Breast epithelium (tissue), 3 donors: ENCODE measurements around the gene SRGAP2C.
"Not testable (repeated sequence)": the region's sequence is repeated elsewhere in the genome, so short reads cannot be mapped to it uniquely, and the experiment has no call there.

Experiments used
- POLR2A ChIP-seq: fragments of 450-650 bp; IDR thresholded peaks from one replicate; pipeline ENCODE4 v1.6.1; 2016; ENCODE audit warnings: antibody characterized with exemption, mild to moderate bottlenecking, moderate library complexity
- TF ChIP-seq, protein P1 (sequence below), 3 donors: fragments of 450-650 bp; IDR thresholded peaks; one replicate each; pipeline ENCODE4 v1.5.1; 2016 to 2017; ENCODE audit warnings: antibody characterized with exemption in 3 of 3, mild to moderate bottlenecking in 3 of 3, moderate library complexity in 3 of 3

GRCh38 chr1:121214544-121215156 is 29.9 kb downstream of the SRGAP2C start:
- TF ChIP-seq, protein P1, sequence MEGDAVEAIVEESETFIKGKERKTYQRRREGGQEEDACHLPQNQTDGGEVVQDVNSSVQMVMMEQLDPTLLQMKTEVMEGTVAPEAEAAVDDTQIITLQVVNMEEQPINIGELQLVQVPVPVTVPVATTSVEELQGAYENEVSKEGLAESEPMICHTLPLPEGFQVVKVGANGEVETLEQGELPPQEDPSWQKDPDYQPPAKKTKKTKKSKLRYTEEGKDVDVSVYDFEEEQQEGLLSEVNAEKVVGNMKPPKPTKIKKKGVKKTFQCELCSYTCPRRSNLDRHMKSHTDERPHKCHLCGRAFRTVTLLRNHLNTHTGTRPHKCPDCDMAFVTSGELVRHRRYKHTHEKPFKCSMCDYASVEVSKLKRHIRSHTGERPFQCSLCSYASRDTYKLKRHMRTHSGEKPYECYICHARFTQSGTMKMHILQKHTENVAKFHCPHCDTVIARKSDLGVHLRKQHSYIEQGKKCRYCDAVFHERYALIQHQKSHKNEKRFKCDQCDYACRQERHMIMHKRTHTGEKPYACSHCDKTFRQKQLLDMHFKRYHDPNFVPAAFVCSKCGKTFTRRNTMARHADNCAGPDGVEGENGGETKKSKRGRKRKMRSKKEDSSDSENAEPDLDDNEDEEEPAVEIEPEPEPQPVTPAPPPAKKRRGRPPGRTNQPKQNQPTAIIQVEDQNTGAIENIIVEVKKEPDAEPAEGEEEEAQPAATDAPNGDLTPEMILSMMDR (IDR thresholded peaks at IDR 0.05) = not testable (repeated sequence)
- not testable (repeated sequence) for TF ChIP-seq POLR2A
